Bone marrow (tissue), 2 donors: Measurements from ENCODE around the gene SLC16A5.
"Not testable (repeated sequence)": the region's sequence is repeated elsewhere in the genome, so short reads cannot be mapped to it uniquely, and the experiment has no call there.

ENCODE experiments used
- DNase-seq, 2 donors: peaks; one replicate each; lab custom pipeline; 2025; lab: John Stamatoyannopoulos, UW

The SLC16A5 gene

DNA sequence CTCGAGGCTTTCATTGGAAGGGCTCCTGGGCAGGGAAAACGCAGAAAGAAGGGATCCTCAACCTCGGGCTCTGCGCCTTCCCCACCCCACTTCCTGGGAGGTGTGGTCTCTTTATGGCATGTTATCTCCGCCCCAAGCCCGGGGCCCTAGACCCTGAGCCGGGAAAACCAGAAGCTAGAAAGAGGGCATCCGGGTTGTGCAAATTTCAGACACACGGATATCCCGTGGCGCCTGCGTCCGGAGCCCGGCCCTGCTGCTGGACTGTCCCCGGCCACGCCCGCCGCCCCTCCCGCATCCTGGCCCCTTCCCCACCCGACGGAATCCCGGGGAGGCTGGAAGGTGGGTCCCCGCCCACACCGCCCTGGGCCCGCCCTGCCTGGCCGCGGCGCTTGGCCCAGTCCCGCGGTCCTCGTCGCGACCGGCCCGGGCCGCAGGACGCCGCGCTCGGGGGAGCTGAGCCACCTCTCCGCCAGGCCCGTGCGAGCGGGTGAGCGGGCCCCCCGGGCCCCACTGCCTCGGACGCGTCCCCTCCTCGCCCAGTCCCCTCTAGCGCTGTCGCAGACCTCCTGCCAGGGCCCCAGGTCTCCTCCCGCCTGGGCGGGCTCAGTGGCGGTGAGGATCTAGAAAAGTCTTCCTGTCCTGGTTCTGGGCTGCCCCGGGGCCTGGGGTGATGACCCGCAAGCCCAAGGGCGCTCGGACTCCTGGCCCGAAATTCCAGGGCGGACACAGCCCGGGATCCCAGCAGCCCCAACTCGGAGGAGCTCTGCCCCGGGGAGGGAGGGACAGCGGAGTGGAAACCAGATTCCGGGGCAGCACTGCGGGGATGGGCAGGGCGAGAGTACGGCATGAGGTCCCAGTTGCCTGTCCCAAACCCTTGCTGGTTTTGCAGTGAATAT lies at the start of gene SLC16A5:
TSS of gene SLC16A5 (plus strand) at position 397 of the 896 bp plus-strand sequence. CDS start 5,683 bp downstream, outside the sequence.
- peak; percentile 57 to 60 for DNase-seq

DNA sequence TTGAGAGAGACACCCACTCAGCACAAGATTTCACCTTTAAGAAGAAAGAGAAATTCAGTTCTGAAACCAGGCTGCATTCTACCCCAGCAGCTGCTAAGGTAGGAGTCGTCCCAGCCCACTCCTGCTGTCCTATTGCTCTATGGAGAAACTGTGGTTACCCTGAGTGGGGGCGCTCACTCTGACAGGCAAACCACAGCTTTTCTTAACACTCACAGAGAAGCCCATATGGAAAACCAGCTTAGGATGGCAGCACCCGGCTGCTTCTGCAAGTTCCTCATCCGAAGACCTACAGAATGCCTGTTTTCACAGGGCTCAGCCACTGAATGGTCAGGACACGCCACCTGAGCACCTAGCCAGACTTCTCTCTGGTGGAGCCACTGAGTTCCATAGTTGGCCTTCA lies 48.5 kb upstream of the SLC16A5 start:
- DNase-seq: no peak

- DNase-seq: no peak
Observed at GRCh38 chr17:75041656-75042280, 46.0 kb upstream of the SLC16A5 start.

- not testable (repeated sequence) for DNase-seq
Observed at GRCh38 chr17:75043789-75044188, 44.0 kb upstream of the SLC16A5 start.

GRCh38 chr17:75044716-75045115 lies 43.0 kb upstream of the SLC16A5 start:
- no peak for DNase-seq

- DNase-seq: not testable (repeated sequence)
Observed at GRCh38 chr17:75045946-75046406, 41.8 kb upstream of the SLC16A5 start.

DNA sequence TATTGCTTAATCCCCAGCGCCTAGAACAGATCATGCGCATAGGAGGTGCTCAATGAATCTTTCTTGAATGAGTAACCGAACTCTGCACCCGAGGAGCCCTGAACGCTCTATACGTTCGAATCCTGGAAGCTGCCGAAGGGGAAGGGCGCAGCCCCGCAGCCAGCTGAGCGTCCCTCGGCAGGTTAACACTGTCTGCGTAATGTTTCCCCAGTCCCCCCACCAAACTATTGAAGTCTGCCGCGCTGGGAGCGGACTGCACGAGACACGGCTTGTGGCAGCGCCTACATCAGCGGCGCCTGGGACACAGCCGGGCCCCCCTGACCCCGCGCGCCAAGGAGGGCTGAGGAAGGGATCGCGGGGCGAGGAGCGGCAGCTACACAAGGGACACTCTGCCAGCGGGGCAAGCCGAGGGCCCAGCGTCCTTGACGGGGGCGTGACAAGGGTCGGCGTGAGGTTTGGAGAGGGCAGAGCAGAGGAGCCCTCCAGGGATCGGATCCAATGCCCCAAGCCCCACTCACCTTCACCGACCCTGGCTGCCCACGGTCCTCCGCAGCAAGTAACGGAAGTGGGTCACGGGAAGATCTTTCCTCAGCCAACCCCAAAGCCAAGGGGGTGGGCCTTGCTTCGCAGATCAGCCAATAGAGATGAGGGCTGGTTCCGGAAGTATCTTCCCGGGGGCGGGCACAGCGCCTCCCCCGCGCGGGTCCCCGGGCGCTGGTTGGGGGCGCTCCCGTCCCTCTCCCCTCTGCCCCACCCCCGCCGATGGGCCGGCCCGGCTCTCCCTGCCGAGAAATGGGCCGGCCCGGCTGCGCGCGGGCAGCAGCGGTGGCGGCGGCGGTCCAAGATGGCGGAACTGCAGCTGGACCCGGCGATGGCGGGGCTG lies 41.1 kb upstream of the SLC16A5 start, which contains the start of the genes ATP5PD and KCTD2:
TSS of gene ATP5PD (minus strand) at position 563 of the 883 bp plus-strand sequence. CDS start 4,319 bp downstream, outside the sequence.
TSS of gene KCTD2 (plus strand) at position 819 of the 883 bp plus-strand sequence. CDS start at position 845, 26 bp downstream.
- peak; percentile 80 to 89 for DNase-seq

DNA sequence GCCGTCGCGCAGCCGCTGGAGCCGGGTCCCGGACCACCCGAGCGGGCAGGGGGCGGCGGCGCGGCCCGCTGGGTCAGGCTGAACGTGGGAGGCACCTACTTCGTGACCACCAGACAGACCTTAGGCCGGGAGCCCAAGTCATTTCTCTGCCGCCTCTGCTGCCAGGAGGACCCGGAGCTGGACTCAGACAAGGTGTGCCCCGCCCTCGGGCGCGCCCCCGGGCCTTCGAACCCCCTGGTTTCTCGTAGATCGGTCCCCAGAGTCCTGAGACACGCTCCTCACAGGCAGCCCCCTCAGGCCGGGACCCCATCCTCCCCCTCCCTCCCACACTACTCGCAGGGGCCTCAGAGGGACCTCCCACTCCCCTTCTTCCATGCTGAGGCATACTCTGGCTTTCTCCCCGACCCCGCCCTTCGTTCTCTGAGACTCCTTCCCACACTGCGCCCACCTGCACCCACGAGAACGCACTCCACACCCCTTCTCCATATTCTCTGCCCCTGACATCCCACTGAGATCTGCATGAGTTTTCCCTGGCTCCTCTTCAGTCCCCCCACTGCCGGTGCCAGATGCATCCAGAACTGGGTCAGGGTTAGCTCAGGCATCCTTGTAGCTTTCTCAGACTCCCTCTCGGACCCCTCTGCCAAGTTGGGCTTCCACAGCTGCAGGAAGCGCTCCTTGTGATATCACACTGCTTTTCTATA lies 40.2 kb upstream of the SLC16A5 start:
- DNase-seq: no peak

- DNase-seq: peak in 1 of 2 donors; percentile 5
Observed at GRCh38 chr17:75048249-75048878, 39.4 kb upstream of the SLC16A5 start.

DNA sequence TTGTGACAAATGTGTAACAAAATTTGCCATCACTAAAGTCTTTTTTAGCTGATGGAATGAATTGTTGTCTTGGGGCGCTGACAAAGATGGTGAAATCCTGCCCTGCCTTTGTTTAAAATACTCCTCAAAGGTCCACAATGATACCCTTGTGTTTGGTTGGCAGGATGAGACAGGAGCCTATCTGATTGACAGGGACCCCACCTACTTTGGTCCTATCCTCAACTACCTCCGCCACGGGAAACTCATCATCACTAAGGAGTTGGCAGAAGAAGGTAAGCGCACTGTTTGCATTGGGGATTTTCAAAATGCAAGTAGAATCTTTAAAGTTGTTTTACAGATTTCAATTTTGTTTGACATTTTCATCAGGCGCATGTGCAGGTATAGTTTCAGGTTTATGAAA lies 38.7 kb upstream of the SLC16A5 start:
- DNase-seq: no peak

GRCh38 chr17:75049706-75050105 lies 38.0 kb upstream of the SLC16A5 start:
- DNase-seq: no peak

DNA sequence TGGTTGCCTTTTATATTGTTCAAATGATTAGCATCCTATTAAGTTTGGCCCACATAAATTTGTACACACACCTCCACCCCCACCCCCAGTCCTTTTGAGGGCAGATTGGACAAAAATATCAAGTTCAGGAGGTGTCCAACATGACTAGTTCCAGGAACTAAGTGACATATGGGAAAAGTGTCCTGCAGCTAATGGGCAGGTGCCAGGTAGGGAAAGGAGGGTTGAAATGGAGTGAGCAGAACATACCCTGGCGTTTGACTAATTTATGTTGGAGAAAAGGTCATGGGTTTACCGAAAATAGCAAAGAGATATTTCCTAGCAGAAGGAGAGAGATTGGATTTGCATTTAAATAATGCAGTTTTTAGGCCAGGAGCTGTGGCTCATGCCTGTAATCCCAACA lies 35.8 kb upstream of the SLC16A5 start:
- DNase-seq: no peak

DNA sequence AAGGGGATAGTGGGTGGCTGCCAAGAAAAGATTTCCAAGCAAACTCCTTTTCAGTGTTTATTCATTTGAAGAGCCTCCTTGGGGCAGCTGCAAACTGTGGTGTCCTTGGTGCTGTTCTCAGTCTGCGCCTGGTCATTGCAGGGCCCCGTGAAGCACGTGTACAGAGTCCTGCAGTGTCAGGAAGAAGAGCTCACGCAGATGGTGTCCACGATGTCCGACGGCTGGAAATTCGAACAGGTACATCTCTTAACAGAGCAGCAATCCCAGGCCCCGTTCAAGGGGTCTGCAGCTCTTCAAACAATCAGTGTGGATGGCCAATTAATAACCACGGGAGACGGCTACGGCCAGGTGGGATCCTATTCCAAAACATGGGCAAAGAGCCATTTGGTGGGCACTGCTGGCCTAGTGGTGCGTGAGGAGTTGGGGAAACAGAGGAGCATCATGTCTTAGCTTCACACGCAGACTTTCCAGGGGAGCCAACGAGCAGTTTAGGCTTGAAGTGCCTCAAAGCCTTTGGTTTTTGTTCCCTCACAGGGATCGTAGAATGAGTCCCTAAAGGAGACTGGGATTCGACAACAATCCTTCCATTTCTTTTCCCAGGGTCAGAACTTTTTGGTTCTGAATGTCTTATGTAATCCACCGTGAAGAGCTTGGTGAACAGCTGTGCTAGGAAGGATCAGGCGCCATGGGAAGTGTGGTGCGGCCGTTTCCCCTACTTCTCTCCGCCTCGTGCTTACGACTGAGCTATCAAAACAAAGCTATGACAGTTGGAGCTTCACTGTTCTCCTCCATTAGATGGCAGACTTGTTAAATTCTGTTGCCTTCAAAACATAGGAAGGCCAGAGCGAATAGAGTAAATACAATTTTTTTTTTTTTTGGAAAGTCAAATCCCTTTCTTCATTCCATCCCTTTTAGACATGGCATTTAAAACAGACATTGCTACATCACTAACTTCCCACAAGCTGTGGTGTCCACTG lies 28.1 kb upstream of the SLC16A5 start:
- peak in 1 of 2 donors; percentile 68 for DNase-seq

DNA sequence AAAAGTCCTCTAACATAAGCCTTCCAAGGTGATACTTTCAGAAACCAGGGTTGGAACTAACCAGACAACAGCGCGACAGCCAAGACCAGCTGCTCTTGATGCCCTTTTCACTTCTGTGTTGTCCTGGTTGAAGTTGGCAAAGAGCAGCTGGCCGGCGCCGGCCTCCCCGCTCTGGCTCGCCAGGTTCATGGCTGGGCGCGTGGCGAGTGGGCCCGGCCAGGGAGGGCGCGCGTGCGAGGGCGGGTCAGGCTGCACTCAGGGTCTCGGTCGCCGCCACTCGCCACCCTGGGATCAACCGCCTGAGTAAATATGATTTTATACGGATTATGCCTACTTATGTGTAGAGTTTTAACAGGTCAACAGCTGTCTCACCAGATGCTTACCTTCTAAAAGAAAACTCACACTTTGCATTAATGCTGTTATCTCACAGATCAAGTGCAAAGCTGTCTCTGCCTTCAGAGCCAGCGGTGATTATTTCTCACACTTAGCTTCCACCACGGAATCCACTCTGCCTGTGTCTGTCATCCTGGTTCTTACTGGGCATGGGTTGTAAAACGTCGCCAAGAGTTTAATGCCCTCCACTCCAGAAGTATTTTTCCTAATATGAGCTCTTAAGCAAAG lies 27.2 kb upstream of the SLC16A5 start:
- DNase-seq: no peak

DNA sequence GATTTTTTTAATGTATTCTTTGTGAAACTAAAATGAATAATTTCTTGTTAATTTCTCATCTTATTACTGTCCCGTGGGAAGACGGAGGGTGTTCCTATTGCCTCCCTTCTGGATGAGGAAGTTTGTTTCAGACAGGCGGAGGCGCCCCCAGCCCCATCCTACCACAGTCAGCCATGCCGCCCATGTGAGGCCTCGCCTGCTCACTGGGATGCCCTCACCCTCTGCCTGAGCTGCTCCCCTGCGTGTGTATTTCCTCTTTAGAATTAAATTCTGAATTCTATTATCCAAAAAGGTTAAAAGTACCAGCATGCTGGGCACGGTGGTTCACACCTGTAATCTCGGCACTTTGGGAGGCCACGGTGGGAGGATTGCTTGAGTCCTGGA lies 26.7 kb upstream of the SLC16A5 start:
- no peak for DNase-seq

DNA sequence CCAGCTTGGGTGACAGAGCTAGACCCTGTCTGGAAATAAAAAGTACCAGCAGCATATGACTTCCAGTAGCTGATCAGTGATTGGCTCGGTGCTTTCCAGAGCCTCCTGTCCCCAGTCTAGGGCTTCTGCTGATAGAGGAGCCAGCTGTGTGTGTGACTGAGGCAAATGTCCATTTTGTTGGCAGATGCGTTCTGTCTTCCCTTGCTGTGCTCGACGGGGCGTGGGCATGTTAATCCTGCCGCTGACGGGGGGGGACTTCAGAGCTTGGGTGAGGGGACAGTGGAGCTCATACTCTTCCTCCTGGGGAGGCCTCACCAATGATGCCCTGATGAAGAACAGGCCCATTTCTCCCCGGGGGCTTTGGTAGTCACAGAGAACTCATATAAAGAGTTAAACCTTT lies 26.1 kb upstream of the SLC16A5 start:
- DNase-seq: no peak

DNA sequence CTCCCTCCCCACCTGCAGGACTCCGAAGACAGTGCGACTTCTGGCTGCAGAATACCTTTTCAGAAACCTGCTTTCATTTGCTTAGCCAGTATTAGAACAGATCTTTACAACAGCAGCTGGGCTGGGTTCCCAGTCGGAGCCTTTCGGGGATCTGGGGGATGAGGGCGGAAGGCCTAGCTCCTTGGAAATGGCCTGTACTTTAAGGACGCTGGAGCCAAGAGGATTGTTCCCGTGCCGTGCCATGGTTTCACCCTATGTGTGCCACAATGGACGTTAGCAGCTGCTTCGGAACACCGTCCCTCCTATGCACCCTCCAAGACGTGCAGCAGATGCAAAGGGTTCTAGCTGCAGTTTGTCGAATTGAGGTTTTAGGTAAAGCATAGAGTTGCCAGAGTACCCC lies 24.6 kb upstream of the SLC16A5 start:
- DNase-seq: no peak

GRCh38 chr17:75063626-75064025 lies 24.1 kb upstream of the SLC16A5 start:
- DNase-seq: no peak

DNA sequence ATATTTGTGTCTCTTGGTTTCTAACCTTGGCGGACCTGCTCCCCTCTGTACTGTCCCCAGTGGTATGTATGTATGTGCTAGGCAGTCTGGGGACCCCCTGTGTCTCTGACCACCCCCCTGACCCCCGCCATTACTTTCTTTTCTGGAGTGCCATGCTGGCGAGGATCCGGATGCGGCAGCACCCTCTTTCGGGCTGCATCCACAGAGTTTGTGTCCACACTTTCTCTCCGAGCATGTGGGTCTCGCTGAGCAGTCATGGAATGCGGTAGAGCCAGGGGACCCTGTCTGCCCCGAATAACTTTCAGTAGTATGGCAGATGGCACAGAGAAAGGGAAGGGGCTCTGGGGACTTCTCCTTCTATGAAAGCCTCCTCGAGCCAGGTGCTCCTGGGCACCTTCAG lies 23.7 kb upstream of the SLC16A5 start:
- no peak for DNase-seq
